NCI-H2196 (cell line): Measurements from ENCODE around the gene DNM3.

ENCODE experiments used
- DNase-seq: peaks from one replicate; lab custom pipeline; 2025; ENCODE audit not compliant: unreplicated experiment; lab: John Stamatoyannopoulos, UW

Gene DNM3

GRCh38 chr1:172212124-172212523 is 370.8 kb downstream of the DNM3 start:
- DNase-seq: no peak

- no peak for DNase-seq
Measured at GRCh38 chr1:172215006-172215405, 373.7 kb downstream of the DNM3 start.

- DNase-seq: no peak
Measured at GRCh38 chr1:172219966-172220365, 378.7 kb downstream of the DNM3 start.

DNA sequence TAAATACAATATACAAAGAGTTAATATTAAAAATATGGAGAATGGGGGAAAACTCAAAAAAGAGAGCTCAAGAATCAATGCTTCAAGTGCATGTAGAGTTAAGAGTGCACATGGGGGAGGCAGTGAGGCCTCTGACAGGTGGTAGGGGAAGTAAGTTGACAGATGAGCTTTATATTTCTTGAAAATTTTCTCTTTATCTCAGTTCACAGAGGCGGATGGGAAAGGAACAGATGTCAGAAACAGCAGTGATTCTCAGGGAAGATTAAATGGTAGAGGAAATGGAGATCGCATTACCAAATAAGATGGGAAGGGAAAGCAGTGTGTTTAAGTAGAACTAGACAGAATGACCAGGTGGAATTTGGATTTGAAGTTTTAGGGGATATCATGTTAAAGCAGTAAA is 379.1 kb downstream of the DNM3 start:
- no peak for DNase-seq

GRCh38 chr1:172221436-172221835 is 380.1 kb downstream of the DNM3 start:
- DNase-seq: no peak

DNA sequence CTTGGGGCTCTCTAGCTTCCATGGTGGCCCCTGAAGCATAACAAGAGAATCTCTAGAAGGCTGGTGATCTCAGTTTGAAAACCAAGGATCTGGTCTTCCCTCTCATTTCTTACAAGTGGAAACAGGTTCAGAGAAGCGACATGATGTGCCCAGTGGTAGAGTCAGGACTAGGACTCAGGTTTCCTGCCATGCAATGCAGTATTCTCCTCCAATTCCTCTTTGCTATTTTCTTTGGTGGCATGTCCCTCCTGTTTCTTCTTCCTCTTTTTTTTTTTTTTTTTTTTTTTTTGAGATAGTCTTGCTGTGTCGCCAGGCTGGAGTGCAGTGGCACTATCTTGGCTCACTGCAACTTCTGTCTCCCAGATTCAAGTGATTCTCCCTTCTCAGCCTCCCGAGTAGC is 383.6 kb downstream of the DNM3 start:
- no peak for DNase-seq

- DNase-seq: no peak
Measured at GRCh38 chr1:172229942-172230341, 388.6 kb downstream of the DNM3 start.

- no peak for DNase-seq
Measured at GRCh38 chr1:172230526-172230925, 389.2 kb downstream of the DNM3 start.

GRCh38 chr1:172236958-172237357 is 395.7 kb downstream of the DNM3 start:
- DNase-seq: no peak

DNA sequence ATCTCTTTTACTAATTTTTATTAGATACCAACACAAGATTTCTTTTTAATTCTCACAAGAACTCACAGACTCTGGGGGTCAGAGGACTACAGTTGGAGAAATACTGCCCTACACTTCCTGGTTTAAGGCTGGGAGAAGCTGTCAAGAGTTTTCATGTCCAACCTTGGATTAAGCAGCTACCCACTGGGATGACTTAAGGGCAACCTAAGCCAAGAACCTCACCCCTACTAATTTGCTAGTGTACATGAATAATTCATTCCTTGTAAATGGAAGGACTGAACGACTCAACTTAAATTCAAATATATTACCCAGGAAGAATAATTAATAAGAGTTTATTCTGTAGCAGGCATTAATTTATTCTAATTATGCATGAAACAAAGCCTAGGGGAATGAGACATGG is 396.9 kb downstream of the DNM3 start:
- DNase-seq: no peak

- DNase-seq: no peak
Measured at GRCh38 chr1:172238965-172239364, 397.7 kb downstream of the DNM3 start.

DNA sequence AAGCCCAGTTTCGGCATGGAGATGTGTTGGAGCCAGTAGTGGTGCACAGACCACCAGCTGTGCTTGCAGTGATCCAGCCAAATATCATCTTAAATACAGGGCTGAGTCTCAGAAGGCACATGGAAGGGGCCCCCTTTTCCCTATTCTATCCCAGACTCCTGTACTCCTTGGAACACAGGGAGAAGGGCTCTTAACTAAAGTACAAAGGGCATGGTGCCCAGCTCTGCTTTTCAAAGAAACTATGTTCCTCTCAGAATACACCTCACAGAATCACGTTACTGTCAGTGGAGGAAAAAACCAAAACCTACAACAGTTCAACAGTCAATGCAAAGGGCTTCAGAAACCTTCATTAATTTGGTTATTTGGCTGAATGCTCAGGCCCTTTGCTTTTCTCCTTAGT is 398.6 kb downstream of the DNM3 start:
- no peak for DNase-seq

DNA sequence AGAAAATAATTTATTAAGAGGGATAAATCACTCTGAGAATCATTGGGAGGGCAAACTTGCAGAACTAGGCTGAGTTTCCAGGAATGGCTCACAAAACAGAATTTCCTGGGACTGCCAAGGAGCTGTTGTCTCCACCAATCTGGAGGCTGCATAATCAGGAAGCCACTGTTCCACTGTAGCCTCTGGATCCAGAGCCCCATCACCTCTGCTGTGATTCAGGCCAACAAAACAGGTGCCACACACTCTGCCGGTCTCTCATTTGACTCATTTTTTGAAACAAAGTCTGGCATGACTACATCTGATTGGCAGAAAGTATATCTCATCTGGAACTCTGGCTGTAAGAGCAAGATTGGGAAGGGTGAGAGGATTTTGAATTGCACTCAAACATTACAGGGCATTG is 400.2 kb downstream of the DNM3 start:
- DNase-seq: no peak

DNA sequence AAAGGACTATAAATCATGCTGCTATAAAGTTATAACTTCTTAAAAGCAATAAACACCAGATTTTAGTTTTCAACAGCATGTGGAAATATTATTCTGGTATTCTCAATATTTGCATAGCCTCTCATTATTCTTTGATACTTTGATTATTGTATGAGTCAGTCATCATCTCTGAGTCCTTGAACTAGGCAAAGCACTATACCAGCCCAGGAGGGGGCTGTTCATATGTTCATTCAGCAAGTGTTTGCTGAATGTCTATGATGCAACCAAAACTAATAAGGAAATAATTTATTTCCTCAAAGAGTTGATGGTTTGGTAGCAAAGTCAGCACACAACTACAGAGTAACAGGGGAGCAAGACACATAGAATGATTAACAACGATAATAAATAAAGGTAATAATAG is 403.6 kb downstream of the DNM3 start:
- no peak for DNase-seq

- no peak for DNase-seq
Measured at GRCh38 chr1:172245788-172246187, 404.5 kb downstream of the DNM3 start.

DNA sequence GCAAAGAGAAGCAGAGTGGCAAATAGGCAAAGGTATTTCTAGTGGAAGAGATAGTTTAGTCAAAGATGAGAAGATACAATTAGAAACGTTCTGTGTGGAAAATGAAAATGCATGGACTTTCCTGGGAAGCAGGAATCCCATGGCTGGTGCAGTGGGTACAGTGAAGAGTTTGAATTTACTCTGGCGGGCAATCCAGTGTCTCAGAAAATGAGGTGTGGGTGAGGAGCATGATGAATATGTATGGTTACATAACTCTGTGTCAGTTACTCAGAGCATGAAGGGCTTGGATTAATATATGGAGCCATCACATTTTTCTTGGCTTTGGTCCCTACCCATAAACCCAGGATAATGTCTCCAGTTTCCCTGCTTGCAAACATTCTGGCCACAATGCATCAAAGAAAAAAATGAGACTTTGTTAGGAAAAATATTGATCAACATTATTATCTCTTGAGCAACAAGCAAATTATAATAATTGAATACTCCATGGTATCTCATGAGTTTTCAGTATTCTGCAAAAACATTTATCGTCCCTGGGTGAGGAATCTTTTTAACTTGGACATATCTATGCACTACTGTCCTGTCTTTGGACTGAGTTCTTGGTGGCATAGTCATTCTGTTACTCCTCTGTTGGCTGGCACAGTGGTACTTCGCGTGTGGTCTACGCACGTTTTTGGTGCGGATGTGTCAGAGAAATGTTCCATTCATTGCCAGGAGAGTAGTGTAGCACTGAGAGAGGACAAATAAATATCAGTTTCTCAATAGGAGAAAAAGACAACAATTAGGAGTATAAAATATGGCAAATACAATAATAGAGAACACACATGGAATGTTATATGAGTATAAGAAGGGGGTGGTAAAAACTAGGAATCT is 405.5 kb downstream of the DNM3 start:
- DNase-seq: no peak

GRCh38 chr1:172251486-172251885 is 410.2 kb downstream of the DNM3 start:
- DNase-seq: no peak

DNA sequence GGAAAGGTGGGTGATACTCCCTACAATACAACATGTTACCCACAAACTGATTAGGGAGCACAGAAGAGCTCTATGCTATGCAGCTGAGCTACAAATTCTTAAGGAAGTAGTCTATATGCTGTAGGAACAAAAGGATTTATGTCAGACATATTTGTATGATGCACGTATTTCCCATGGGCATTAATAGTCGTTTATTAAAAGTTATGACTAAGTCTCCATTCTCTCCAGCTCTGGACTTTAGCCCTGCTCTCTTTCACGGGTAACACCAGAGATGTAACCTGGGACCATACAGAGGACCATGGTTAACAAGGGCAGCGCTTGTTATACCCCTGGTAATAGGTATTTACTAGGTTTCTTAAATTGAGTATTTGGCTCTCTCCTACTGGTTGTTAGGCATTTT is 411.0 kb downstream of the DNM3 start:
- DNase-seq: no peak

DNA sequence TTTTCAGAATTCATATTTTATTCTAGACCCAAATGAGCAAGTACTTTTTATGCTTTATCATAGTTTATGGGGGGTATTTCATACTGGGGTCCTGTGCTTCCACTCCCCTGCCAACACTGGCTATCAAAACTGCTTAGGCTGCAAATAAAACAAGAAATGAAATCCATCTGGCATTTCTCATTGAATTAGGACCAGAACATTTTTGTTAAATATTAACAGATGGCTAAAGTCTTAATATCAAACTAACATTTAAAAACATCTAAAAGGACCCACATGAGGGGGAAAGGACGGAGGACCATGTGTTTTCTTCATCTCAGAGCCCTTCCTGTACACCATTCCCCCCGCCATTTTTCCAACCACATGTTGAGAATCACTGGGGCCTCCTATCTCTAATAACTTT is 411.7 kb downstream of the DNM3 start:
- no peak for DNase-seq

- no peak for DNase-seq
Measured at GRCh38 chr1:172254521-172255222, 413.4 kb downstream of the DNM3 start.

GRCh38 chr1:172255223-172255560 is 413.9 kb downstream of the DNM3 start:
- DNase-seq: no peak

GRCh38 chr1:172265905-172266304 is 424.6 kb downstream of the DNM3 start:
- no peak for DNase-seq
